KMS-11 (cell line): ENCODE measurements around the gene CMBL.

Experiments used
- H2AFZ ChIP-seq: fragments of 200-600 bp; sonication (generic); 2 replicates; pipeline ENCODE4 v1.6.1; 2016; ENCODE audit warnings: antibody characterized with exemption, mixed run types, low read depth
- H3K27ac ChIP-seq: fragments of 200-600 bp; sonication (generic); 2 replicates; pipeline ENCODE4 v1.6.1; 2016; ENCODE audit warnings: mild to moderate bottlenecking, mixed run types
- H3K27me3 ChIP-seq: fragments of 200-600 bp; sonication (generic); 2 replicates; pipeline ENCODE4 v1.6.1; 2017; ENCODE audit warnings: mild to moderate bottlenecking, low read depth, mixed run types, moderate library complexity; ENCODE audit not compliant: insufficient read depth
- H3K36me3 ChIP-seq: fragments of 200-600 bp; sonication (generic); 2 replicates; pipeline ENCODE4 v1.6.1; 2017; ENCODE audit warnings: mild to moderate bottlenecking, mixed run types; ENCODE audit not compliant: insufficient read depth
- H3K4me1 ChIP-seq: fragments of 200-600 bp; sonication (generic); 2 replicates; pipeline ENCODE4 v1.6.1; 2016; ENCODE audit warnings: mild to moderate bottlenecking, low read depth, mixed run types; ENCODE audit not compliant: poor library complexity, severe bottlenecking
- H3K4me2 ChIP-seq: fragments of 200-600 bp; sonication (generic); 2 replicates; pipeline ENCODE4 v1.7.0; 2016; ENCODE audit warnings: mild to moderate bottlenecking, mixed run types
- H3K4me3 ChIP-seq: fragments of 200-600 bp; sonication (generic); IDR thresholded peaks from 2 replicates; pipeline ENCODE4 v1.6.1; 2017; ENCODE audit warnings: low read depth, low read length, mixed read lengths; ENCODE audit not compliant: insufficient read depth
- H3K79me2 ChIP-seq: fragments of 200-600 bp; sonication (generic); 2 replicates; pipeline ENCODE4 v1.6.1; 2016; ENCODE audit warnings: low read depth, mixed run types; ENCODE audit not compliant: insufficient read depth
- H3K9ac ChIP-seq: fragments of 200-600 bp; sonication (generic); 2 replicates; pipeline ENCODE4 v1.6.1; 2016; ENCODE audit warnings: mild to moderate bottlenecking, mixed run types
- H4K20me1 ChIP-seq: fragments of 200-600 bp; sonication (generic); 2 replicates; pipeline ENCODE4 v1.6.1; 2016; ENCODE audit warnings: mild to moderate bottlenecking, mixed run types; ENCODE audit not compliant: insufficient read depth
- CTCF ChIP-seq: fragments of 200-600 bp; sonication (generic); conservative IDR thresholded peaks from 2 replicates; pipeline ENCODE4 v1.6.1; 2017; ENCODE audit warnings: low read depth, mild to moderate bottlenecking, antibody characterized with exemption, low read length, moderate library complexity, mixed read lengths

Gene CMBL

DNA sequence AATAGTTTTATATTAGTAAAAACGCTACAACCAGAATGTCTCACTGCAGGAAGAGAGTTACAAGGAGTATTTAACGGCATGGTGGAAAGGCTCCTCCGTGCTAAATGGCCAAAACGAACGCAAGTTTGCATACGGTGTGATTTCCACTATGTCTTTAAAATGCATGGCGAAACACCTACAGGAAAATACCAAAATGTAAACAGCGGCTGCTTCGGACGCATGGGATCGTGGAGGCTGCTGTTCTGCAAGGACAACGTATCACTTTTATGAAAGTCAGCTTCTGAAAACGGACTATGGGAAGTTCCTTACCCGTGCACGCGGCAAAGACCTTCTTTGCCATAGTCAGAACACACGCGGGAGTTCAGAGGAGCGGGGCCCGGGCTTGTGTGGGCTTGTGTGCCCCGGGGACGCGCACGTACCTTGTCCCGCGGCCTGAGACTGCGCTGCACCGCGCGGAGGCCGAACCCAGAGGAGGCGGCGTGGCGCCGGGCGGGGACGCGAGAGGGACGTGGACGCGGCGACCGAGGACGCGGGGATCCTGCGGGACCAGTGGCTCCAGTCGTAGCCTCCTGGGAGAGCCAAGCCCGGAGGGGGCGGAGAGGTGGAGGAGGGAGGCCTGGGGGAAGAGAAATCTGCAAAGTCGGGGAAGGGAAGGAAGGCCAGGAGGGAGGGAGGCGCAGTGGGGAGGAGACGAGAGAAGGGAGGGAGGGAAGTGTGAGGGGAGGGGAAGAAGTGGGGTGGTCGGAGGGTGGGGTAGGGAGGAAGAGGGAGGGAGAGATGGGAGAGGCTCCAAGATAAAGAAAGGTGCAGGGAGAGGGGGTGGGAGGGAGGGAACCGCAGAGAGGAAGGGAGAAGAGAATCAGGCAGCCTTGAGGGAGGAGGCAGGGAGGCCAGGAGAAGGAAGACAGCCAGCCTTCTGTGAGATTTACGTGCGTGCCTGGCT is at the start of gene CMBL:
TSS of gene CMBL (minus strand) at position 697 of the 943 bp plus-strand sequence. CDS start 17,140 bp downstream, outside the sequence.
- H3K27me3 ChIP-seq = no peaks in the 10 kb centered on the region
- H4K20me1 ChIP-seq = no peaks in the 10 kb centered on the region
- H3K27ac ChIP-seq = no peak within 1 kb of the TSS
- no peaks in the 10 kb centered on the region for H3K36me3 ChIP-seq
- no peak for TF ChIP-seq CTCF
- H3K79me2 ChIP-seq = no peaks in the 10 kb centered on the region
- no peaks in the 10 kb centered on the region for H3K4me1 ChIP-seq
- no peak within 1 kb of the TSS for H3K4me2 ChIP-seq
- no peak within 1 kb of the TSS for H3K9ac ChIP-seq
- no peak within 1 kb of the TSS for H2AFZ ChIP-seq
- no peak within 1 kb of the TSS for H3K4me3 ChIP-seq

DNA sequence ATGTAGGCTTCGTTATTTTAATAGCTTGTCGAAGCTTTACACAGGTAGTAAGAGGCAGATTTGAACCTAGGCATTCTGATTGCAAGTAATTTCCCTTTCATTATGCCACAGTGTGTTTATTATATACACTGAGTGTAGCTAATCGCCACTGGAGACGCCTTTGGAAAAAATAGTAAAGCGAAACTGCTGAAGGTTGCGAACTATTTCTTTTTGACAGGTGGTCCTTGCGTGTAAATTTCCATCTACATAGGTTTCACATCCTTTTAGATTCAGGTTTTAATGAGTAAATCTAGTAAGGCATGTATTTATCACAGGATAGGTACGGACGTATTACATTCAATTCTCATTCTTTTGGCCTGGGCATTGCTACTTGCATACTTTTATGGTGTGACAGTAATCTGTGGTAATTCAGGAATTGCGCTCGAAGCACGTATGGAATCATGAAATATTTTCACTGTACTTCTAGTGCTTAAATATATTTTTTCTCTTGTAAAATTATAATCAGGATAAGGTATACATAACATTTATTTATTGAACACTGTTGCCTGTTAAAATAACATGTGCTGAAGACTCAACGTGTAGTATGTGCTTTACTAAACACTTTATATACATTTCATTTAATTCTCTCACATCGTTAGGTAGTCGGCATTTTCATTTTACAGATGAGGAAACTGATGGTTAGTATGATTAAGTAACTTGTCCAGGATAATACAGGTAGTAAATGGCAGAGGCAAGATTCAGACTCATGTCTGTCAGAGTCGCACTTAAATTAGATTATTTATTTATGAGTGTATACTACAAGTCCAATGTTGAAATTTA is 47.6 kb upstream of the CMBL start:
- H3K79me2 ChIP-seq = peaks cover 63% of the 10 kb centered on the region
- H3K4me2 ChIP-seq = peak overlapping the region; percentile 96
- H3K36me3 ChIP-seq = no peaks in the 10 kb centered on the region
- peaks cover 44% of the 10 kb centered on the region for H3K4me1 ChIP-seq
- H3K4me3 ChIP-seq = no peak overlapping the region
- H3K27me3 ChIP-seq = no peaks in the 10 kb centered on the region
- peak overlapping the region; percentile 95 for H3K9ac ChIP-seq
- peak overlapping the region; percentile 98 for H3K27ac ChIP-seq
- TF ChIP-seq CTCF = no peak
- no peak overlapping the region for H2AFZ ChIP-seq
- H4K20me1 ChIP-seq = peaks cover 29% of the 10 kb centered on the region

GRCh38 chr5:10354048-10354872 is 46.6 kb upstream of the CMBL start:
- H3K4me3 ChIP-seq = no peak overlapping the region
- peaks cover 53% of the 10 kb centered on the region for H3K79me2 ChIP-seq
- H3K4me2 ChIP-seq = peak overlapping the region; percentile 96
- no peaks in the 10 kb centered on the region for H3K27me3 ChIP-seq
- H3K9ac ChIP-seq = peak overlapping the region; percentile 95
- TF ChIP-seq CTCF = no peak
- H3K27ac ChIP-seq = peak overlapping the region; percentile 98
- H3K4me1 ChIP-seq = peaks cover 42% of the 10 kb centered on the region
- H4K20me1 ChIP-seq = peaks cover 24% of the 10 kb centered on the region
- H2AFZ ChIP-seq = peak overlapping the region; percentile 23; the same call in 1 of the 2 replicates
- H3K36me3 ChIP-seq = no peaks in the 10 kb centered on the region
